HepG2 (cell line): Measurements from ENCODE around the gene TCFL5. TPM values are rescaled to one million over a fixed set of nuclear protein-coding genes. Genes with fewer than 3 reads are reported as not detected.

Experiments used
- CC2D1A ChIP-seq: sonication (generic); formaldehyde crosslinking; IDR thresholded peaks from 2 replicates; pipeline ENCODE4 v1.8.1; 2023; ENCODE audit warnings: mild to moderate bottlenecking, missing genetic modification reagents
- ETV5 ChIP-seq: IDR thresholded peaks from 2 replicates; pipeline ENCODE4 v1.6.1; 2018; ENCODE audit warnings: missing biosample characterization, missing genetic modification reagents, inconsistent platforms, borderline replicate concordance
- FOXJ3 ChIP-seq: sonication (generic); formaldehyde crosslinking; IDR thresholded peaks from 2 replicates; pipeline ENCODE4 v1.4.0; 2020; ENCODE audit warnings: missing genetic modification reagents, mild to moderate bottlenecking, borderline replicate concordance
- MTA1 ChIP-seq: sonication (generic); formaldehyde crosslinking; IDR thresholded peaks from 2 replicates; pipeline ENCODE4 v1.4.0; 2020; ENCODE audit warnings: missing genetic modification reagents, mild to moderate bottlenecking, borderline replicate concordance
- MTA3 ChIP-seq: sonication (generic); formaldehyde crosslinking; IDR thresholded peaks from 2 replicates; pipeline ENCODE4 v1.4.0; 2020; ENCODE audit warnings: missing genetic modification reagents
- NCOA5 ChIP-seq: sonication (generic); formaldehyde crosslinking; IDR thresholded peaks from 2 replicates; pipeline ENCODE4 v1.4.0; 2020; ENCODE audit warnings: missing genetic modification reagents
- PAX8 ChIP-seq: sonication (generic); formaldehyde crosslinking; IDR thresholded peaks from 2 replicates; pipeline ENCODE4 v1.8.0; 2022; ENCODE audit warnings: mild to moderate bottlenecking, missing genetic modification reagents, borderline replicate concordance
- RBM22 ChIP-seq: fragments of 200-400 bp; formaldehyde crosslinking; optimal IDR thresholded peaks from 2 replicates; pipeline ENCODE3; 2017; ENCODE audit warnings: mild to moderate bottlenecking, low read length, moderate library complexity
- RFXANK ChIP-seq: IDR thresholded peaks from 2 replicates; pipeline ENCODE4 v1.6.1; 2016
- SOX13 ChIP-seq, 3 experiments: fragments of 450-650 bp in 1 of 3; sonication (generic) in 1 of 3; formaldehyde crosslinking in 1 of 3; IDR thresholded peaks in 2 of 3; conservative IDR thresholded peaks in 1 of 3; 2 replicates each; pipeline versions ENCODE4 v1.5.0 to v1.6.1; 2016 to 2020; ENCODE audit warnings: antibody characterized with exemption in 1 of 3, mild to moderate bottlenecking in 1 of 3, missing compliant biosample characterization in 1 of 3, missing genetic modification reagents in 1 of 3, moderate library complexity in 1 of 3
- SRY ChIP-seq: sonication (generic); formaldehyde crosslinking; IDR thresholded peaks from 2 replicates; pipeline ENCODE4 v1.8.0; 2022; ENCODE audit warnings: mild to moderate bottlenecking, missing genetic modification reagents
- STAT5B ChIP-seq: sonication (generic); formaldehyde crosslinking; IDR thresholded peaks from 2 replicates; pipeline ENCODE4 v1.4.0; 2020; ENCODE audit warnings: missing genetic modification reagents
- TAF15 ChIP-seq: fragments of 200-400 bp; formaldehyde crosslinking; IDR thresholded peaks from one replicate; pipeline ENCODE4 v1.6.1; 2018; ENCODE audit warnings: mild to moderate bottlenecking, low read depth, low read length; ENCODE audit not compliant: poor library complexity, severe bottlenecking
- U2AF2 ChIP-seq: fragments of 200-400 bp; formaldehyde crosslinking; IDR thresholded peaks from 2 replicates; pipeline ENCODE4 v1.6.1; 2017; ENCODE audit warnings: low read depth, mild to moderate bottlenecking, low read length
- ZNF367 ChIP-seq: sonication (generic); formaldehyde crosslinking; IDR thresholded peaks from 2 replicates; pipeline ENCODE4 v1.4.0; 2020; ENCODE audit warnings: missing genetic modification reagents, borderline replicate concordance
- ZNF383 ChIP-seq: sonication (generic); formaldehyde crosslinking; IDR thresholded peaks from 2 replicates; pipeline ENCODE4 v1.4.0; 2020; ENCODE audit warnings: missing genetic modification reagents, mild to moderate bottlenecking, borderline replicate concordance
- ZNF430 ChIP-seq: sonication (generic); formaldehyde crosslinking; IDR thresholded peaks from 2 replicates; pipeline ENCODE4 v1.9.0; 2021; ENCODE audit warnings: mild to moderate bottlenecking, missing genetic modification reagents
- ZNF567 ChIP-seq: sonication (generic); formaldehyde crosslinking; IDR thresholded peaks from 2 replicates; pipeline ENCODE4 v1.8.1; 2023; ENCODE audit warnings: mild to moderate bottlenecking, missing genetic modification reagents, borderline replicate concordance
- ZNF569 ChIP-seq: sonication (generic); formaldehyde crosslinking; IDR thresholded peaks from 2 replicates; pipeline ENCODE4 v1.5.0; 2020; ENCODE audit warnings: mild to moderate bottlenecking, missing genetic modification reagents, moderate library complexity, borderline replicate concordance
- ZNF589 ChIP-seq: sonication (generic); formaldehyde crosslinking; conservative IDR thresholded peaks from 2 replicates; pipeline ENCODE4 v1.8.0; 2022; ENCODE audit warnings: mild to moderate bottlenecking, moderate library complexity, missing genetic modification reagents
- ZNF839 ChIP-seq: sonication (generic); formaldehyde crosslinking; IDR thresholded peaks from 2 replicates; pipeline ENCODE4 v1.4.0; 2020; ENCODE audit warnings: missing genetic modification reagents, mild to moderate bottlenecking, borderline replicate concordance
- ZNF841 ChIP-seq: sonication (generic); formaldehyde crosslinking; IDR thresholded peaks from 2 replicates; pipeline ENCODE4 v1.8.1; 2023; ENCODE audit warnings: missing genetic modification reagents, borderline replicate concordance
- polyA plus RNA-seq, 8 experiments: library from polyadenylated mRNA; depleted of rRNA in 3 of 8; stranded (reverse) in 7 of 8; unstranded in 1 of 8; fragments of >200 nt; fragmentation: Illumina TruSeq in 4 of 8; extraction: Trizol in 4 of 8; gene quantifications; 2 replicates each; pipeline versions ENCODE4 v1.2.1 to v1.2.3, GENCODE V29; 2011 to 2016; ENCODE audit warnings: low read depth in 4 of 8, missing spikeins in 1 of 8, mixed read lengths in 1 of 8; ENCODE audit not compliant: insufficient read depth in 1 of 8
- total RNA-seq, 5 experiments: library from RNA; depleted of rRNA; stranded (reverse); fragments of >200 nt; fragmentation: Illumina TruSeq; extraction: Trizol; gene quantifications; 2 replicates each; pipeline ENCODE4 v1.2.3, GENCODE V29; 2016; ENCODE audit warnings: low read depth in 1 of 5
- TF ChIP-seq, protein P1 (sequence below): sonication (generic); formaldehyde crosslinking; IDR thresholded peaks from 2 replicates; pipeline ENCODE4 v1.4.0; 2020; ENCODE audit warnings: mild to moderate bottlenecking, missing genetic modification reagents
- TF ChIP-seq, protein P2 (sequence below): sonication (generic); formaldehyde crosslinking; IDR thresholded peaks from 2 replicates; pipeline ENCODE4 v1.5.0; 2020; ENCODE audit warnings: missing genetic modification reagents

The TCFL5 gene
- total and polyA plus RNA-seq, 2 of the 13 experiments (the other 11 are each of a cell fraction or from before 2014, with no cell fraction given) = 14.8 to 20.0 TPM

DNA sequence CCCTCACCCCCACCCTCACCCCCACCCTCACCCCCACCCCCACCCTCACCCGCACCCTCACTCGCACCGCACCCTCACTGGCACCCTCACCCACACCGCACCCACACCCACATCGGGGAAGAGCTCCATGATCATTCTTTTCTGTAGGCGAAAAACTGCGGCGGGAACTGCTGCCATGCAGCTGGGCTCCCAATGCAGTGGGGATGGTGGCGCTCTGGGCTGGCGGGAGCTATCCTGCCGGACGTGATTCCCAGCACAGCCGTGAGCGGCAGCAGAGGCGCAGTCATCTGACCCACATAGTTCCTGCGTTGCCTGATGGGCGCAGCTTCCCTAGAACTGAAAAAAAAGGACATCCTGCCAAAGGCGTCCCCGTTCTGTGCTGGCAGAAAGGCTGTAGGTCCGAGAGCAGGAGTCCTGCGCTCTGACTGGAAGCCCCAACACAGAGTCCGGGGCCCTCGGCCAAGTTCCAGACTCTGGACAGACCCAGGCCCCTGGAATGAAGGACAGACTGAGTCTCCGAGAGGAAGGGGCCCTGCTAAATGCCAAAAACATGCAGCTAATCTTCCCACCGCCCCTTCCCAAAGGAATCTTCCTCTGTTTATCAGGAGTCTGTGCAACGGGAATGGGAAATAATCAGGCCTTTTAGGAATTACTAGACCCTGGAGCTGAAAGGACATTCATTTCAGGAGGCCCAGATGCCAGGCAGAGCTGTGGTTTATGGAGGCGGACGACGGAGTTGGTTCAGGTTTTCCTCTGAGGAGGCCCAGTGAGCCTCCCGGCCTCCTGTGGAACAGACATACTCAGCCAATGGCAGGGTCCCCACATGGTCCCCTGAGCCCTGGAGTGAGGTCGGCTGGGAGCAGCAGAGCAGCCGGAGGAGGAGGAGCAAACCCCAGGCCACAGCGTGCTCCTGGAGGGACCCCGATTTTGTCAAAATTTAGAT, 14.1 kb upstream of the TCFL5 start (continued):
- TF ChIP-seq NCOA5 (no peak), ETV5 (CRISPR knock-in tag) (peak; percentile 88), SRY (CRISPR knock-in tag) (peak; percentile 76), ZNF567 (no peak), ZNF569 (CRISPR knock-in tag) (no peak), ZNF383 (no peak), ZNF841 (CRISPR knock-in tag) (no peak), STAT5B (no peak), RBM22 (no peak), FOXJ3 (CRISPR knock-in tag) (no peak), CC2D1A (no peak), SOX13 (IDR thresholded peaks at IDR 0.05) (no peak), SOX13 (CRISPR knock-in tag; conservative IDR thresholded peaks at IDR 0.05 in 1 of 2, IDR thresholded peaks at IDR 0.05 in 1 of 2) (peak in 1 of 2 experiments; percentile 31; a peak in 1 of 4 replicates), MTA1 (CRISPR knock-in tag) (0 out of 2 replicates have a peak, but pooled peaks have one; percentile 72), ZNF367 (no peak), ZNF430 (peak; percentile 77; the same call in 1 of the 2 replicates), MTA3 (CRISPR knock-in tag) (no peak), RFXANK (CRISPR knock-in tag) (no peak), PAX8 (peak; percentile 79; the same call in 1 of the 2 replicates), TAF15 (no peak), ZNF589 (no peak), U2AF2 (0 out of 2 replicates have a peak, but pooled peaks have one; percentile 43), ZNF839 (no peak)
- TF ChIP-seq, protein P1, sequence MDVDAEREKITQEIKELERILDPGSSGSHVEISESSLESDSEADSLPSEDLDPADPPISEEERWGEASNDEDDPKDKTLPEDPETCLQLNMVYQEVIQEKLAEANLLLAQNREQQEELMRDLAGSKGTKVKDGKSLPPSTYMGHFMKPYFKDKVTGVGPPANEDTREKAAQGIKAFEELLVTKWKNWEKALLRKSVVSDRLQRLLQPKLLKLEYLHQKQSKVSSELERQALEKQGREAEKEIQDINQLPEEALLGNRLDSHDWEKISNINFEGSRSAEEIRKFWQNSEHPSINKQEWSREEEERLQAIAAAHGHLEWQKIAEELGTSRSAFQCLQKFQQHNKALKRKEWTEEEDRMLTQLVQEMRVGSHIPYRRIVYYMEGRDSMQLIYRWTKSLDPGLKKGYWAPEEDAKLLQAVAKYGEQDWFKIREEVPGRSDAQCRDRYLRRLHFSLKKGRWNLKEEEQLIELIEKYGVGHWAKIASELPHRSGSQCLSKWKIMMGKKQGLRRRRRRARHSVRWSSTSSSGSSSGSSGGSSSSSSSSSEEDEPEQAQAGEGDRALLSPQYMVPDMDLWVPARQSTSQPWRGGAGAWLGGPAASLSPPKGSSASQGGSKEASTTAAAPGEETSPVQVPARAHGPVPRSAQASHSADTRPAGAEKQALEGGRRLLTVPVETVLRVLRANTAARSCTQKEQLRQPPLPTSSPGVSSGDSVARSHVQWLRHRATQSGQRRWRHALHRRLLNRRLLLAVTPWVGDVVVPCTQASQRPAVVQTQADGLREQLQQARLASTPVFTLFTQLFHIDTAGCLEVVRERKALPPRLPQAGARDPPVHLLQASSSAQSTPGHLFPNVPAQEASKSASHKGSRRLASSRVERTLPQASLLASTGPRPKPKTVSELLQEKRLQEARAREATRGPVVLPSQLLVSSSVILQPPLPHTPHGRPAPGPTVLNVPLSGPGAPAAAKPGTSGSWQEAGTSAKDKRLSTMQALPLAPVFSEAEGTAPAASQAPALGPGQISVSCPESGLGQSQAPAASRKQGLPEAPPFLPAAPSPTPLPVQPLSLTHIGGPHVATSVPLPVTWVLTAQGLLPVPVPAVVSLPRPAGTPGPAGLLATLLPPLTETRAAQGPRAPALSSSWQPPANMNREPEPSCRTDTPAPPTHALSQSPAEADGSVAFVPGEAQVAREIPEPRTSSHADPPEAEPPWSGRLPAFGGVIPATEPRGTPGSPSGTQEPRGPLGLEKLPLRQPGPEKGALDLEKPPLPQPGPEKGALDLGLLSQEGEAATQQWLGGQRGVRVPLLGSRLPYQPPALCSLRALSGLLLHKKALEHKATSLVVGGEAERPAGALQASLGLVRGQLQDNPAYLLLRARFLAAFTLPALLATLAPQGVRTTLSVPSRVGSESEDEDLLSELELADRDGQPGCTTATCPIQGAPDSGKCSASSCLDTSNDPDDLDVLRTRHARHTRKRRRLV = no peak
- TF ChIP-seq, protein P2, sequence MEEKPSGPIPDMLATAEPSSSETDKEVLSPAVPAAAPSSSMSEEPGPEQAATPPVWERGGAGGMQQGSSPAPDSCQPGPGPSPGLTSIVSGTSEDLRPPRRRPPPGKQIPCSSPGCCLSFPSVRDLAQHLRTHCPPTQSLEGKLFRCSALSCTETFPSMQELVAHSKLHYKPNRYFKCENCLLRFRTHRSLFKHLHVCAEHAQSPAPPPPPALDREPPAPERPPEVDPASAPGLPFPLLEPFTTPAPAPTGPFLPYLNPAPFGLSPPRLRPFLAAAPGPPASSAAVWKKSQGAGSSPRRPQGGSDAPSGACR = no peak
